GM19452 (cell line): Measurements from ENCODE around the gene CLIC1.

Experiments used
- ATAC-seq: cut with Tn5 transposase; IDR thresholded peaks from one replicate; pipeline ENCODE4 v1.9.1; 2021; ENCODE audit not compliant: unreplicated experiment

CLIC1 gene

DNA sequence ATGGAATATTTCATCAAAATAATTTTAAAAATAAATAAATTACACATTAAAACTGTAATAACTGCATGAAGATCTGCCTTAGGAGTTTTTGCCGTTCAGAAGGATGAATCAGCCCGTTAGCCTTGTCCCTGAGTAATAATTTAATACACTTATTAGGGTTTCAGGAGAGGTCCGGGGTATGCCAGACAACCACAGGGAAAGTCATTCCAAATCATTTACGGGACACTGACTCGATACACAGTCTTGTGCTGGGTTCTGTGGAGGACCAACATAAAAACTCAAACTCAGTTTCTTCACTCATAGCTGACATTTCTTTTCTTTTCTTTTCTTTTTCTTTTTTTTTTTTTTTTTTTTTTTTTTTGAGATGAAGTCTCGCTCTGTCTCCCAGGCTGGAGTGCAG, 30.4 kb downstream of the CLIC1 start:
- no peak for ATAC-seq

DNA sequence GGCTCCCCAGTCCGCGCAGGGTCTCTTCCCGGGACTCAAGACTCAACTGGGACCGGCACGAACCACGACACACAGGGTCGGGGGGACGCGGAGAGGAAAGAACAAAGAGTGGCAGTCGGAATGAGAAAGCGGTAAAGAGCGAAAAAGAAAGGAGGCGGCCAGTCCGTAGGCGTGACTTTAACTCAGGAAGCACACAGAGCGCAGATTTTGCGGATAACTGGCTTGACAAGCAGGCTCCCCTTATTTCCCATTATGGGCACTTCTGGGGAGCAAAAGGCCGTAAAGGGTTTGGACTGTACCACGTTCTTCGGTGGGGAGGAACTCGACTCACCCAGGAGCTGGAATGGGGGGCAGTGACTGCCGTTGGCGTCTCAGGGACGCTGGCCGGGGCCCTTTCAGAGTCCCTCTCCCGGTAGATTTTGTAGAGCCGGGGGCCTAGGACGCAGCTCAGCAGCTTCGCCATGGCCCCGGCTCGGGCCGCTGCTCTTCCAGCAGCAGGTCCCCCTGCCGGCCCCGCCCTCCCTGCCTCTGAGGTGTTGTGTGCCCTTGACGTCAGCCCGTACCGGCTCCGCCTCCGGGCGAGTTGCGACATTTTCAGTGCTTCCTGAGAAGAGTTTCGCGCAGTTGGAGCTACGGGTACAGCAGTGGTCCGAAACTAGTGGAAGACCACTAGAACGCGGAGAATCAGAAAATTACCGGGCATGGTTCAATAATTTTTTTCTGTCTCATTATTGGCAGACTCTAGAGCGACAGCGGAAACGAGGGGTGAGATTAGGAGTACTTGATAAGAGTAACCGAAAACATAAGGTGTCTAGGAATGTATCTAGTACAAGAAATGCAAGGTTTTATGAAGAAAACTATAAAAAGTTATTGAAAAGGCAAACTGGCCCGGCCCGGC, 33.3 kb downstream of the CLIC1 start, which contains the start of gene ABHD16A:
TSS of gene ABHD16A (minus strand) at position 506 of the 898 bp plus-strand sequence. CDS start at position 463, 43 bp downstream.
- peak; percentile 86 for ATAC-seq

GRCh38 chr6:31702405-31702818, 33.9 kb downstream of the CLIC1 start:
- ATAC-seq: no peak

GRCh38 chr6:31701666-31702404, 34.5 kb downstream of the CLIC1 start:
- no peak for ATAC-seq

DNA sequence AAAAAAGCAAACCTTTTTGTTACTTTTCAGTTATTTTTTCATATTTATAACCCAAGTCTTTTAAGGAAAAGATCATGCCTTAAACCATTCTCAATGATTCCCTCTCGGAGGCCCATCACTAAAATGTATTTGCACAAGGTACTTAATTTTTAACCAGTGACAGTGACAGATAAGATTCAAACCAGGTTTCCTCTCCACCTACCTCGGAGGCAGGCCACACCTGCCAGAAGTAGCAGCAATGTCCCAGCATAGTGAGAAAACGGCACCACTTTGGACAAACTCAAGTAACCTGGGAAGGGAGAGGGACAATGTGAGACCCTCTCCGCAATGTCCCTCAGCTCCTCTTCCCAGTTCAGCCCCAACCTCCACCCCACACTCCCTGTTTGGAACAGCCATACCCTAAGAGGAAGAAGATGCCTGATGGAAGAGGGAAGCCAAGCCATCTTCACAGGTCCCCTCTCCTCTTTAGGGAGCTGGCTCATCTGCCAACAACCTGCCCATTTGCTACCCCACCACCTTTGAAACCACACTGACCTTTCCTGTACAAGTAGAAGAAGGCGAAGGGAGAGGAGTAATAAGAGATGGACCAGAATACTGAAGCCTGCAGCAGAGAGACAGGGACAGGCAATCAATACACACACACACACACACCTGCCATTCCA, 35.5 kb downstream of the CLIC1 start:
- no peak for ATAC-seq

- ATAC-seq: no peak
Measured at GRCh38 chr6:31697555-31697954, 38.8 kb downstream of the CLIC1 start.

- no peak for ATAC-seq
Measured at GRCh38 chr6:31693535-31693934, 42.8 kb downstream of the CLIC1 start.

GRCh38 chr6:31692886-31693285, 43.4 kb downstream of the CLIC1 start:
- no peak for ATAC-seq

GRCh38 chr6:31692353-31692752, 44.0 kb downstream of the CLIC1 start:
- ATAC-seq: no peak

- ATAC-seq: no peak
Measured at GRCh38 chr6:31691564-31692108, 44.7 kb downstream of the CLIC1 start.

- no peak for ATAC-seq
Measured at GRCh38 chr6:31691078-31691463, 45.3 kb downstream of the CLIC1 start.

GRCh38 chr6:31690231-31691077, 45.9 kb downstream of the CLIC1 start:
- ATAC-seq: no peak

DNA sequence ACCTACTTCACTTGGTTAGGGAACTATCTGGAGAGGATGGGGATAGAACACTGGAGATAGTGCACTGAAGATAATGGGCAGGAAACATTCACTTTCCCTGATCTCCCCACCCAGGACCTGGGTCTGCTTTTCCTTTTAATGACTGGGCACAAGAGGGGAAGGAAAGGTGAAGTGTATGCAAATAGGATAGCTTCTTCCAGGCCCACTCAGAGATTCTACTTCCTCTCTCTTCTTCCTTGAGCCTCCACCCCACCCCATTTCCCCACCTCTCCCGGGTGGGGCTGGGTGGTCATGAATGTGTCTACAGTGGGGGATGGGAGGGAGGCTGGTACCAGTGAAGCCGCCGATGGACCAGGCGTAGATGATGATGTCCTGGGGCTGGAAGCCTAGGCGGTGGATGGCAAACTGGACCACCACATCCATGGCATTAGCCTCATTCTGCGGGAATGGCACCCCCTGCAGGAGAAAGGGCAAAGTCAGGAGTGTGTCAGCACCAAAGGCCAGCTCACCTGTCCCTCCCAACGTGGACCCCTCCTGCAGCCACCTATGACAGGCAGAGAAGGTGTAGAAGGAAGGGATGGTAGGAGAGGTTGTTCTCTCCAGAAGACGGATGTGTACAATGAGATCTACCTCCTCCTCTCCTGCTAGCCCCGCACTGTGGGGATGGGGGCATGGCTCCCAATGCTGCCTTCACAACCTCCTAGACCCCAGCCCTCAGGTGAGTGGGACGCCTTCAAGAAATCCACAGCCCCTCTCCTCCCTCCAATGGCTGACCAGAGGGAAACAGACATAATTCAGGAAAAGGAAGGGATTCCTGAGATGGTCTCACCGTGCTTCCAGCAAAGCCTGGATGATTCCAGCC, 46.9 kb downstream of the CLIC1 start:
- no peak for ATAC-seq

DNA sequence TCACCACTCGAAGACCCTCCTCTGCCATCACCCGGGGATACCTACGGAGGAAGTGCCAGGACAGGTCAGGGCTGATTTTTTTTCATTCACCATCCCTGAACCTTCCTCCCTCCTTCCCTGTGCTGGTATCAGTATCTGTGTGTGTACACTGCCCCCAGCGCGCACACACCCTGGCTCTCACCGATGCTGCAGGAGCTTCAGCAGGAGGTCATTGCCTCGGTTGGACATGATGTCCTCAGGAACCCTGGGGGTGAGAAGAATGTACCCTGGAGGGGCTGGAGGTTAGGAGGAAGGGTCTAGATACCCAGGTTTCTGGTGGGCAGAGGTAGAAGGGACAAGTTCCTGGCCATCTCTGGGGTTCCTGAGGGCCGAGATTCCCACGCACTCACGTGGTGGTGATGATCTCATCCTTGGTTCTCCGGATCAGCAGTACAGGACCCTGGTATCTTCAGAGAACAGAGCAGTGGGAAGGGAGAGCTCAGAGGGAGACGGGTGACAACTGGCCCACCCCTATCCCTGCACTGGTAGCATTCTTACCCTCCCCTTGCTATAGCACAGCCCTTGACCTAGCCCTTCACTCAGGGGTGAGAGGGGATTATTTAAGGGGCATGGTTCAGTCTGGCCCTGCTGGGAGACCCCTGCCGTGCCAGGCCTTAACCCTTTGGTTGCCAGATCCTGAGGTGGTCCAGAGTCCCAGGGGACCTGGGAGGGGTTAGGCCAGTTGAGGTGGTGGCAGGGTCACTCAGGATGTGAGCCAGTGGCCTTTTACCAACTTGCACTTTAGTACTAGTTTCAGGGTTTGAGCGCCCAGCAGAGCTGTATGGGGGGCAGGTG, 48.3 kb downstream of the CLIC1 start:
- no peak for ATAC-seq

DNA sequence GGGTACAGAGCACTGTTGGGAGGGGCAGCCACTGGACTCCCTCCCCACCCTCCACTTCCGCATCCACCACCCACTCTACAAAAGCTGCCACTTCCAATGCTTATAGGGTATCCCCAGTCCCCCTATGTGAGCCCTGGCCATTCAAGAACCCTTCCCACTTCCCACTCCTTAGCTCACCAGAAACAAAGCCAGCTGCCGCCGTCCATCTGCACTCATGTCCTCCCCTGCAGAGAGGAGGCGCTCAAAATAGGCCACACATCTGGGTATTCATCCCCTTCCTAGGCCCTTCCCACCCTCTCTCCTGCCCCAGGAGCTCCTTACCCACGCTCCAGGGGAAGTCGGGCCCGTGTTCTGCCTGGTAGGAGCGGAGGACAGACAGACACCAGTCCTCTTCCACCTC, 49.0 kb downstream of the CLIC1 start:
- no peak for ATAC-seq

GRCh38 chr6:31686483-31686882, 49.8 kb downstream of the CLIC1 start:
- no peak for ATAC-seq

DNA sequence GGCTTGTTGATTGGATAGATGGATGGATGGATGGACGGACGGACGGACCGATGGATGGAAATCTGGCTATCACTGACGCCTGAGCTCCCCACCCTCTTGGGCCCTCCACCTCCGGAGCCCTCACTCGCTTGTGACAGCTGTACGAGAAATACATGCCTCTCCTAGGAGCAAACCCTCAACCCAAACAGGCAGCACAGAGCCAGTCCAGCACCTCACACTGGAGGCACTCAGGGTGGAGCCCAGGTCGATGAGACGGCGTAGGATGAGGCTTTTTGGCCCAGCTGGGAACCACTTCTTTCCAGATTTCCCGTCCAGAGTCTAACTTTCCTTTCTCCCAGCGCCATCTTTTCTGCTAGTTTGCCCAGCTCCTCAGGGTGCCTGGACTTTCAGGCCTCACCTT, 52.7 kb downstream of the CLIC1 start:
- ATAC-seq: no peak

GRCh38 chr6:31681135-31681671, 55.1 kb downstream of the CLIC1 start:
- no peak for ATAC-seq
